Measurements from ENCODE around the gene PRKACG. TPM values are rescaled to one million over a fixed set of nuclear protein-coding genes. Genes with fewer than 3 reads are reported as not detected.

Gene PRKACG
- total and polyA plus RNA-seq, 2 of the 8 experiments (the other 6 are each of a cell fraction or from before 2014, with no cell fraction given), result not detected

DNA sequence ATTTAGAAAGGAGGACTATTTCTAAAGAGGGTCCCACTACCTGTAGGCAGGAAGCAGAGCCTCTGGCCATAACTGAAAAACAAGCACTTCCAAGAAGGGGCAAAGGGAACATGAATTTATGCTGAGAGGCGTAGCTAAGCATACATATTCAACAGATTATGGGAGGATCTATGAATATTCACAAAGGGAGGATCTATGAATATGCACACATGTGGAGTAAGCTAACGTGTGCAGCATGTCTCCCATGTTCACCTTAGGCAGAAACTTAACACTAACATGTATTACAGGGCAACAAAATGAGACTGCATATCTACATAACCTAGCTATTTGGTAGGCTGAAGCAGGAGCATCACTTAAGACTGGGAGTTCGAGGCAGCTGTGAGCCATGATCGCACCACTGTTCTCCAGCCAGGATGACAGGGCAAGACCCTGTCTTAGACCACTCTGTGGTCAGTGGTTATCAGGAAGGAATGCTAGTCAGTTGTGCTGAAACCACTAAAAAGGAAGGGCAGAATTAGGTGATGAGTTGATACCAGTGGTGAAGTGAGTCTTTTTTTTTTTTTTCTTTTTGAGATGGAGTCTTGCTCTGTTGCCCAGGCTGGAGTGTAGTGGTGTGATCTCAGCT is 42.4 kb upstream of the PRKACG start:
- H3K23ac ChIP-seq (ENCODE audit: insufficient read length), result no peak overlapping the region
- WGBS, 2 experiments (ENCODE audit: extremely low coverage in 1 of 2, insufficient coverage in 1 of 2, insufficient read length in 1 of 2, insufficient replicate concordance in 2 of 2, low coverage in 1 of 2, low lambda C conversion rate in 2 of 2, missing lambda C conversion rate in 1 of 2), result 99% methylated on average over 4 of the region's 4 CpGs; no CpG with 5 or more reads in 1 of the 2 experiments
- no peak overlapping the region for H3K4ac ChIP-seq (replicated peaks; ENCODE audit: insufficient read length, low read depth, low read length)
- H4K5ac ChIP-seq (ENCODE audit: insufficient read length, low read depth, low read length), result no peak overlapping the region
- H2BK12ac ChIP-seq (ENCODE audit: low read depth, low read length), result no peak overlapping the region
- no peak overlapping the region for H3K56ac ChIP-seq (replicated peaks; ENCODE audit: insufficient read length, low read depth, low read length)
- no peak overlapping the region for H2BK20ac ChIP-seq (ENCODE audit: low read length)
- H3K27ac ChIP-seq (ENCODE audit: low read depth, low read length), result no peak overlapping the region
- no peaks in the 10 kb centered on the region for H3K23me2 ChIP-seq (ENCODE audit: low read depth, low read length)
- 0 out of 4 replicates have a peak, but pooled peaks cover 0 to 3% of the 10 kb centered on the region in 2 experiments for H3K79me2 ChIP-seq (ENCODE audit: control insufficient read depth in 1 of 2, insufficient read depth in 2 of 2, low read length in 2 of 2)
- POLR2A ChIA-PET (ENCODE audit: partially characterized antibody), result interaction anchor here (6.5 kb wide), 1 partner anchor 65 kb away, joined by 32 read pairs; no protein-coding TSS in a partner anchor
- H2BK15ac ChIP-seq (ENCODE audit: low read length), result no peak overlapping the region
- no peak for FAIRE-seq
- TF ChIP-seq TBP (IDR thresholded peaks at IDR 0.05; ENCODE audit: low read depth, low read length) (no peak), GABPA (IDR thresholded peaks at IDR 0.05; ENCODE audit: borderline replicate concordance, insufficient read depth, low read length) (no peak), ATF2 (IDR thresholded peaks at IDR 0.05; ENCODE audit: low read length) (no peak), YY1 (IDR thresholded peaks at IDR 0.05; ENCODE audit: low read depth, low read length) (no peak), ZNF274 (IDR thresholded peaks at IDR 0.05; ENCODE audit: borderline replicate concordance, extremely low read depth, low read length) (no peak), MAFK (IDR thresholded peaks at IDR 0.05; ENCODE audit: low read depth, low read length) (no peak), NRF1 (IDR thresholded peaks at IDR 0.05; ENCODE audit: low read depth, low read length) (no peak)
- no peak overlapping the region for H3K18ac ChIP-seq (ENCODE audit: extremely low read depth, low read length)
- H3K79me1 ChIP-seq (ENCODE audit: low read depth, low read length), result 0 out of 2 replicates have a peak, but pooled peaks cover 5% of the 10 kb centered on the region
- no peak overlapping the region for H3K14ac ChIP-seq (ENCODE audit: insufficient read length)
- H3K9me3 ChIP-seq (ENCODE audit: insufficient read depth in 2 of 2, low read depth in 1 of 2, low read length in 1 of 2), result no peaks in the 10 kb centered on the region
- no peak for DNase-seq (ENCODE audit: low read depth in 1 of 2, low spot score in 2 of 2)
- peaks cover 0 to 15% (median 8%) of the 10 kb centered on the region in 4 experiments; a peak in 6 of 8 replicates for H3K36me3 ChIP-seq (ENCODE audit: control insufficient read depth in 2 of 4, insufficient read depth in 4 of 4, low read length in 3 of 4)
- no peak overlapping the region for H3K9ac ChIP-seq (replicated peaks in 1 of 4; ENCODE audit: extremely low read depth in 1 of 4, low read depth in 3 of 4, low read length in 3 of 4)
- peaks cover 0 to 4% of the 10 kb centered on the region in 2 experiments for H4K20me1 ChIP-seq (replicated peaks in 1 of 2; ENCODE audit: control insufficient read depth in 1 of 2, insufficient read depth in 2 of 2, low read length in 2 of 2)
- H4K8ac ChIP-seq (ENCODE audit: extremely low read depth, insufficient read depth, low read length), result no peak overlapping the region
- H2AFZ ChIP-seq (ENCODE audit: low read length), result no peak overlapping the region
- H4K91ac ChIP-seq (replicated peaks; ENCODE audit: insufficient read length, low read length), result no peak overlapping the region
- CTCF ChIA-PET (ENCODE audit: partially characterized antibody), result interaction anchor here (0.6 to 10.8 kb wide), 17 partner anchors 11 to 170 kb away, joined by 3 to 100 read pairs (median 3); no protein-coding TSS in a partner anchor
- no peak overlapping the region for H2AK5ac ChIP-seq (ENCODE audit: low read depth, low read length)
- peaks cover 0 to 7% (median 2%) of the 10 kb centered on the region in 4 experiments; a peak in 4 of 7 replicates for H3K4me1 ChIP-seq (replicated peaks in 1 of 4; ENCODE audit: control insufficient read depth in 3 of 4, insufficient read depth in 4 of 4, low read length in 3 of 4)
- no peaks in the 10 kb centered on the region for H3K27me3 ChIP-seq (replicated peaks in 1 of 4; ENCODE audit: control insufficient read depth in 3 of 4, extremely low read depth in 1 of 4, insufficient read depth in 3 of 4, low read length in 3 of 4)
- H2BK5ac ChIP-seq (ENCODE audit: low read depth, low read length), result no peak overlapping the region
- H2BK120ac ChIP-seq (replicated peaks; ENCODE audit: low read depth, low read length), result no peak overlapping the region
- no peak overlapping the region for H3K4me2 ChIP-seq (ENCODE audit: insufficient read depth in 1 of 2, low read depth in 2 of 2, low read length in 2 of 2)
- H3K4me3 ChIP-seq (ENCODE audit: extremely low read depth in 1 of 4, insufficient read depth in 2 of 4, low read depth in 3 of 4, low read length in 4 of 4), result no peak overlapping the region

Data from H1 (cell line).